Measurements from ENCODE around the gene UBE2M.

Gene UBE2M

GRCh38 chr19:58569191-58569942 lies 11.0 kb upstream of the UBE2M start:
- TF ChIP-seq CTCF (IDR thresholded peaks at IDR 0.05; ENCODE audit: low read depth, low read length, missing control alignments), result no peak
- no peak overlapping the region for H3K4me3 ChIP-seq (replicated peaks; ENCODE audit: low read depth, low read length)
- no peak for DNase-seq (ENCODE audit: extremely low read depth, low read depth)

GRCh38 chr19:58568453-58569130 lies 10.2 kb upstream of the UBE2M start:
- DNase-seq (ENCODE audit: extremely low read depth, low read depth), result no peak
- no peak for TF ChIP-seq CTCF (IDR thresholded peaks at IDR 0.05; ENCODE audit: low read depth, low read length, missing control alignments)
- H3K4me3 ChIP-seq (replicated peaks; ENCODE audit: low read depth, low read length), result no peak overlapping the region

GRCh38 chr19:58566989-58567388 lies 8.6 kb upstream of the UBE2M start:
- DNase-seq (ENCODE audit: extremely low read depth, low read depth), result no peak
- TF ChIP-seq CTCF (IDR thresholded peaks at IDR 0.05; ENCODE audit: low read depth, low read length, missing control alignments), result no peak
- no peak overlapping the region for H3K4me3 ChIP-seq (replicated peaks; ENCODE audit: low read depth, low read length)

GRCh38 chr19:58563823-58564222 lies 5.4 kb upstream of the UBE2M start:
- TF ChIP-seq CTCF (IDR thresholded peaks at IDR 0.05; ENCODE audit: low read depth, low read length, missing control alignments), result no peak

GRCh38 chr19:58563034-58563573 lies 4.7 kb upstream of the UBE2M start:
- peak overlapping the region; percentile 37 for H3K4me3 ChIP-seq (replicated peaks; ENCODE audit: low read depth, low read length)
- DNase-seq (ENCODE audit: extremely low read depth, low read depth), result no peak
- TF ChIP-seq CTCF (IDR thresholded peaks at IDR 0.05; ENCODE audit: low read depth, low read length, missing control alignments), result no peak

More at GRCh38 chr19:58563823-58564222, 5.4 kb upstream of the UBE2M start:
- H3K4me3 ChIP-seq (replicated peaks; ENCODE audit: low read depth, low read length), result no peak overlapping the region
- no peak for DNase-seq (ENCODE audit: extremely low read depth, low read depth)

GRCh38 chr19:58562122-58563033 lies 4.0 kb upstream of the UBE2M start:
- DNase-seq (ENCODE audit: extremely low read depth, low read depth), result no peak
- TF ChIP-seq CTCF (IDR thresholded peaks at IDR 0.05; ENCODE audit: low read depth, low read length, missing control alignments), result no peak
- peak overlapping the region; percentile 37 for H3K4me3 ChIP-seq (replicated peaks; ENCODE audit: low read depth, low read length)

Data from HFF-Myc (cell line).